Measurements from ENCODE around the gene EXOC4.

Gene EXOC4

GRCh38 chr7:133562621-133563020 lies 309.7 kb downstream of the EXOC4 start:
- no peak overlapping the region for H3K4me3 ChIP-seq (ENCODE audit: low read depth, low read length)
- ChIA-PET POLR2A (no interaction called here), CTCF (interaction anchor here (0.7 to 1.0 kb wide), 2 partner anchors 34 to 297 kb away, joined by 4 read pairs; no protein-coding TSS in a partner anchor)
- H3K36me3 ChIP-seq (ENCODE audit: control insufficient read depth in 2 of 2, insufficient read depth in 1 of 2, low read length in 2 of 2), result no peaks in the 10 kb centered on the region
- H3K4me1 ChIP-seq (ENCODE audit: control insufficient read depth, insufficient read depth, low read length), result no peaks in the 10 kb centered on the region
- TF ChIP-seq ZNF391 (tag by site-specific recombination; IDR thresholded peaks at IDR 0.05; ENCODE audit: borderline replicate concordance, low read depth) (no peak), ZNF670 (tag by site-specific recombination; IDR thresholded peaks at IDR 0.05; ENCODE audit: low read depth) (no peak), ZNF239 (tag by site-specific recombination; IDR thresholded peaks at IDR 0.05) (no peak), ZNF596 (tag by site-specific recombination; IDR thresholded peaks at IDR 0.05) (no peak), ZFP37 (tag by site-specific recombination; IDR thresholded peaks at IDR 0.05) (no peak), ZBTB49 (tag by site-specific recombination; IDR thresholded peaks at IDR 0.05; ENCODE audit: low read depth) (no peak), ZNF155 (tag by site-specific recombination; IDR thresholded peaks at IDR 0.05) (no peak), ZNF148 (tag by site-specific recombination; IDR thresholded peaks at IDR 0.05; ENCODE audit: borderline replicate concordance) (no peak)
- TF ChIP-seq, protein P1, sequence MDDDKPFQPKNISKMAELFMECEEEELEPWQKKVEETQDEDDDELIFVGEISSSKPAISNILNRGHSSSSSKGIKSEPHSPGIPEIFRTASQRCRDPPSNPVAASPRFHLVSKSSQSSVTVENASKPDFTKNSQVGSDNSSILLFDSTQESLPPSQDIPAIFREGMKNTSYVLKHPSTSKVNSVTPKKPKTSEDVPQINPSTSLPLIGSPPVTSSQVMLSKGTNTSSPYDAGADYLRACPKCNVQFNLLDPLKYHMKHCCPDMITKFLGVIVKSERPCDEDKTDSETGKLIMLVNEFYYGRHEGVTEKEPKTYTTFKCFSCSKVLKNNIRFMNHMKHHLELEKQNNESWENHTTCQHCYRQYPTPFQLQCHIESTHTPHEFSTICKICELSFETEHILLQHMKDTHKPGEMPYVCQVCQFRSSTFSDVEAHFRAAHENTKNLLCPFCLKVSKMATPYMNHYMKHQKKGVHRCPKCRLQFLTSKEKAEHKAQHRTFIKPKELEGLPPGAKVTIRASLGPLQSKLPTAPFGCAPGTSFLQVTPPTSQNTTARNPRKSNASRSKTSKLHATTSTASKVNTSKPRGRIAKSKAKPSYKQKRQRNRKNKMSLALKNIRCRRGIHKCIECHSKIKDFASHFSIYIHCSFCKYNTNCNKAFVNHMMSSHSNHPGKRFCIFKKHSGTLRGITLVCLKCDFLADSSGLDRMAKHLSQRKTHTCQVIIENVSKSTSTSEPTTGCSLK (tag by site-specific recombination; IDR thresholded peaks at IDR 0.05), result no peak
- H3K9me3 ChIP-seq (ENCODE audit: control insufficient read depth, insufficient read depth, low read depth, low read length), result no peaks in the 10 kb centered on the region
- no peak overlapping the region for H3K27ac ChIP-seq (ENCODE audit: extremely low read depth, low read depth, low read length)

DNA sequence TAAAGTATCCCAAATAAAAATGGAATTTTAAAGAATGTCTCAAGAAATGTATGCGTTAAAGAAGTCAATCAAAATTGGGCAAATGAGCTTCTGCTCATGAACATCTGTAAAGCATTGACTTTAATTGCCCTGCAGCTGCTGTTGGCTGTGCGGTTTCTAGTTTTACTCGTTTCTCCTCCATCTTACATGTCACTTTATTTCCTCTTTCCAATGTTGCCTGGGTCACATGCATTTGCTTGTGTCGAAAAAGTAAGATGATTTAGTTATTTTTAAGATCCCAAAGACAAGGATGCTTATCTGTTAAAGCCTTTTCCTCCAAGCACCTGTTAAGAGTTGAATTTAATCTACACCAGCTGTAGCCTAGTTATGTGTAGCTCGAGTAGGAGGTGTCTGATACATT lies 310.4 kb downstream of the EXOC4 start:
- no peaks in the 10 kb centered on the region for H3K9me3 ChIP-seq (ENCODE audit: control insufficient read depth, insufficient read depth, low read depth, low read length)
- CTCF ChIA-PET, result interaction anchor here (0.5 to 1.8 kb wide), 3 partner anchors 15 to 114 kb away, joined by 3 to 4 read pairs (median 4); no protein-coding TSS in a partner anchor

More for the DNA sequence above, 310.4 kb downstream of the EXOC4 start:
- H3K27ac ChIP-seq (ENCODE audit: extremely low read depth, low read depth, low read length), result no peak overlapping the region
- H3K4me1 ChIP-seq (ENCODE audit: control insufficient read depth, insufficient read depth, low read length), result no peaks in the 10 kb centered on the region
- H3K4me3 ChIP-seq (ENCODE audit: low read depth, low read length), result no peak overlapping the region
- H3K36me3 ChIP-seq (ENCODE audit: control insufficient read depth in 2 of 2, insufficient read depth in 1 of 2, low read length in 2 of 2), result no peaks in the 10 kb centered on the region
- TF ChIP-seq, protein P2, sequence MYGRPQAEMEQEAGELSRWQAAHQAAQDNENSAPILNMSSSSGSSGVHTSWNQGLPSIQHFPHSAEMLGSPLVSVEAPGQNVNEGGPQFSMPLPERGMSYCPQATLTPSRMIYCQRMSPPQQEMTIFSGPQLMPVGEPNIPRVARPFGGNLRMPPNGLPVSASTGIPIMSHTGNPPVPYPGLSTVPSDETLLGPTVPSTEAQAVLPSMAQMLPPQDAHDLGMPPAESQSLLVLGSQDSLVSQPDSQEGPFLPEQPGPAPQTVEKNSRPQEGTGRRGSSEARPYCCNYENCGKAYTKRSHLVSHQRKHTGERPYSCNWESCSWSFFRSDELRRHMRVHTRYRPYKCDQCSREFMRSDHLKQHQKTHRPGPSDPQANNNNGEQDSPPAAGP (tag by site-specific recombination; IDR thresholded peaks at IDR 0.05), result no peak
- TF ChIP-seq ZNF426 (tag by site-specific recombination; IDR thresholded peaks at IDR 0.05), result no peak
- TF ChIP-seq ZNF610 (tag by site-specific recombination; IDR thresholded peaks at IDR 0.05; ENCODE audit: borderline replicate concordance), result no peak
- no peak for TF ChIP-seq TSHZ1 (tag by site-specific recombination; IDR thresholded peaks at IDR 0.05; ENCODE audit: borderline replicate concordance)
- no peak for TF ChIP-seq ZNF624 (tag by site-specific recombination; IDR thresholded peaks at IDR 0.05)
- no peak for TF ChIP-seq ZNF776 (tag by site-specific recombination; IDR thresholded peaks at IDR 0.05; ENCODE audit: borderline replicate concordance)
- TF ChIP-seq ZNF292 (tag by site-specific recombination; IDR thresholded peaks at IDR 0.05; ENCODE audit: borderline replicate concordance, low read depth), result no peak
- TF ChIP-seq, protein P3, sequence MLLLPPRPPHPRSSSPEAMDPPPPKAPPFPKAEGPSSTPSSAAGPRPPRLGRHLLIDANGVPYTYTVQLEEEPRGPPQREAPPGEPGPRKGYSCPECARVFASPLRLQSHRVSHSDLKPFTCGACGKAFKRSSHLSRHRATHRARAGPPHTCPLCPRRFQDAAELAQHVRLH (tag by site-specific recombination; IDR thresholded peaks at IDR 0.05), result no peak
- no peak for TF ChIP-seq ZNF596 (tag by site-specific recombination; IDR thresholded peaks at IDR 0.05)
- no peak for TF ChIP-seq ZNF660 (tag by site-specific recombination; IDR thresholded peaks at IDR 0.05)
- TF ChIP-seq ZNF621 (tag by site-specific recombination; IDR thresholded peaks at IDR 0.05), result no peak
- TF ChIP-seq ZNF48 (tag by site-specific recombination; IDR thresholded peaks at IDR 0.05), result no peak
- TF ChIP-seq, protein P4, sequence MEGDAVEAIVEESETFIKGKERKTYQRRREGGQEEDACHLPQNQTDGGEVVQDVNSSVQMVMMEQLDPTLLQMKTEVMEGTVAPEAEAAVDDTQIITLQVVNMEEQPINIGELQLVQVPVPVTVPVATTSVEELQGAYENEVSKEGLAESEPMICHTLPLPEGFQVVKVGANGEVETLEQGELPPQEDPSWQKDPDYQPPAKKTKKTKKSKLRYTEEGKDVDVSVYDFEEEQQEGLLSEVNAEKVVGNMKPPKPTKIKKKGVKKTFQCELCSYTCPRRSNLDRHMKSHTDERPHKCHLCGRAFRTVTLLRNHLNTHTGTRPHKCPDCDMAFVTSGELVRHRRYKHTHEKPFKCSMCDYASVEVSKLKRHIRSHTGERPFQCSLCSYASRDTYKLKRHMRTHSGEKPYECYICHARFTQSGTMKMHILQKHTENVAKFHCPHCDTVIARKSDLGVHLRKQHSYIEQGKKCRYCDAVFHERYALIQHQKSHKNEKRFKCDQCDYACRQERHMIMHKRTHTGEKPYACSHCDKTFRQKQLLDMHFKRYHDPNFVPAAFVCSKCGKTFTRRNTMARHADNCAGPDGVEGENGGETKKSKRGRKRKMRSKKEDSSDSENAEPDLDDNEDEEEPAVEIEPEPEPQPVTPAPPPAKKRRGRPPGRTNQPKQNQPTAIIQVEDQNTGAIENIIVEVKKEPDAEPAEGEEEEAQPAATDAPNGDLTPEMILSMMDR (tag by site-specific recombination; IDR thresholded peaks at IDR 0.05), result no peak
- POLR2A ChIA-PET, result no interaction called here
